ENCODE measurements around the gene CELSR3. TPM values are rescaled to one million over a fixed set of nuclear protein-coding genes. Genes with fewer than 3 reads are reported as not detected.

CELSR3 gene
- total RNA-seq, 1 donor: 1.4 TPM

DNA sequence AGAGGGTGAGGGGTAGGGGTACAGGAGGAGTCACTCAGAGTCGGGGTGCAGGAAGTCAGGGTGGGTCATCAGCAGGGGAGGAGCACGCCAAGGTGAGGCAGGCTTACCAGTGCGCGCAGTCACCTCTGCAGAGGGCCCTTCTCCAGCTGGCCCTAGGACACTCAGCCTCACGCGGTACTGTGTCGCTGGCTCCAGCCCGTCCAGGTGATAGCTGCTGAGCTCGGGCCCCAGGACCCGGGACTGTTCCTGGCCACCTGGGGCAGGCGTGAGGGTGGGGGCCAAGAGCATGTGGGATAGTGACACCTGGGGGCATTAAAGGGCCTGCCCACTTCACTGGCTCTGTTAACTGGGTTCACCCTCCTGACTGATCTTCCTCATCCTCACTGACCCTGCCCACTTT, 75.0 kb downstream of the CELSR3 start:
- H3K9me3 ChIP-seq (ENCODE audit: low read depth, low read length): no peaks in the 10 kb centered on the region
- no peaks in the 10 kb centered on the region for H4K20me1 ChIP-seq (ENCODE audit: insufficient read depth, low read length)
- H3K4me2 ChIP-seq (ENCODE audit: insufficient read depth, low read length): no peak overlapping the region
- no peak overlapping the region for H3K27ac ChIP-seq (ENCODE audit: low read depth, low read length)
- no peaks in the 10 kb centered on the region for H3K4me1 ChIP-seq (ENCODE audit: insufficient read depth, low read length)
- no peak for DNase-seq (ENCODE audit: insufficient read length, low spot score, missing footprints)
- H3K27me3 ChIP-seq (ENCODE audit: insufficient read depth, low read length): no peaks in the 10 kb centered on the region
- TF ChIP-seq, protein P1, sequence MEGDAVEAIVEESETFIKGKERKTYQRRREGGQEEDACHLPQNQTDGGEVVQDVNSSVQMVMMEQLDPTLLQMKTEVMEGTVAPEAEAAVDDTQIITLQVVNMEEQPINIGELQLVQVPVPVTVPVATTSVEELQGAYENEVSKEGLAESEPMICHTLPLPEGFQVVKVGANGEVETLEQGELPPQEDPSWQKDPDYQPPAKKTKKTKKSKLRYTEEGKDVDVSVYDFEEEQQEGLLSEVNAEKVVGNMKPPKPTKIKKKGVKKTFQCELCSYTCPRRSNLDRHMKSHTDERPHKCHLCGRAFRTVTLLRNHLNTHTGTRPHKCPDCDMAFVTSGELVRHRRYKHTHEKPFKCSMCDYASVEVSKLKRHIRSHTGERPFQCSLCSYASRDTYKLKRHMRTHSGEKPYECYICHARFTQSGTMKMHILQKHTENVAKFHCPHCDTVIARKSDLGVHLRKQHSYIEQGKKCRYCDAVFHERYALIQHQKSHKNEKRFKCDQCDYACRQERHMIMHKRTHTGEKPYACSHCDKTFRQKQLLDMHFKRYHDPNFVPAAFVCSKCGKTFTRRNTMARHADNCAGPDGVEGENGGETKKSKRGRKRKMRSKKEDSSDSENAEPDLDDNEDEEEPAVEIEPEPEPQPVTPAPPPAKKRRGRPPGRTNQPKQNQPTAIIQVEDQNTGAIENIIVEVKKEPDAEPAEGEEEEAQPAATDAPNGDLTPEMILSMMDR (IDR thresholded peaks at IDR 0.05; ENCODE audit: extremely low read depth, low read depth, low read length): no peak
- no peak overlapping the region for H3K4me3 ChIP-seq (ENCODE audit: insufficient read depth, low read length)
- H2AFZ ChIP-seq (ENCODE audit: low read length): no peak overlapping the region
- no peaks in the 10 kb centered on the region for H3K79me2 ChIP-seq (ENCODE audit: insufficient read depth, low read length)
- H3K36me3 ChIP-seq (ENCODE audit: insufficient read depth, low read length): peaks cover 9% of the 10 kb centered on the region

Small RNAs within 50 kb of the gene (small RNA-seq; reads per million reads assigned to genes)
- gene AC141002.1: not detected

Other genes with a start within 250 kb of the CELSR3 start
- gene PLXNB1, start 232.8 kb downstream of the CELSR3 start, total RNA-seq: 23.3 and 33.7 TPM in 2 replicates
- gene CCDC51, start 222.8 kb downstream of the CELSR3 start, total RNA-seq: 13.3 and 17.4 TPM in 2 replicates
- 128 and 135 TPM in 2 replicates for gene TMA7, start 222.6 kb downstream of the CELSR3 start, total RNA-seq
- 5.0 and 5.1 TPM in 2 replicates for gene ATRIP, start 216.1 kb downstream of the CELSR3 start, total RNA-seq
- 99.3 and 105 TPM in 2 replicates for gene SHISA5, start 158.7 kb downstream of the CELSR3 start, total RNA-seq
- gene PFKFB4, start 106.1 kb downstream of the CELSR3 start, total RNA-seq: 12.3 and 12.4 TPM in 2 replicates
- 0.29 and 0.72 TPM in 2 replicates for gene UCN2, start 99.1 kb downstream of the CELSR3 start, total RNA-seq
- 12.7 and 21.4 TPM in 2 replicates for gene COL7A1, start 67.6 kb downstream of the CELSR3 start, total RNA-seq
- 299 and 308 TPM in 2 replicates for gene UQCRC1, start 53.2 kb downstream of the CELSR3 start, total RNA-seq
- 0.59 TPM in 1 of 2 replicates, not detected in the other for gene TMEM89, start 41.1 kb downstream of the CELSR3 start, total RNA-seq
- gene SLC26A6, start 27.4 kb downstream of the CELSR3 start, total RNA-seq: 26.2 and 30.8 TPM in 2 replicates
- gene NCKIPSD, start 23.0 kb upstream of the CELSR3 start, total RNA-seq: 17.1 and 17.7 TPM in 2 replicates
- 38.0 and 44.9 TPM in 2 replicates for gene IP6K2, start 54.3 kb upstream of the CELSR3 start, total RNA-seq
- gene PRKAR2A, start 185.0 kb upstream of the CELSR3 start, total RNA-seq: 43.6 and 47.4 TPM in 2 replicates
- gene SLC25A20, start 236.0 kb upstream of the CELSR3 start, total RNA-seq: 11.2 and 11.9 TPM in 2 replicates